Brain microvascular endothelial cell (primary cell): ENCODE data around the gene GOLGA8A.

Experiments
- DNase-seq: peaks from one replicate; pipeline ENCODE4 v3.0.0-alpha.2; 2020
- H3K27ac ChIP-seq: fragments of 250-450 bp; sonication (Bioruptor Pico); 2 replicates; pipeline ENCODE4 v1.5.1; 2020; ENCODE audit warnings: mild to moderate bottlenecking, moderate library complexity
- H3K27me3 ChIP-seq: fragments of 250-450 bp; sonication (Bioruptor Pico); replicated peaks from 2 replicates; pipeline ENCODE4 v1.5.1; 2020; ENCODE audit warnings: mild to moderate bottlenecking
- H3K36me3 ChIP-seq: fragments of 250-450 bp; sonication (Bioruptor Pico); replicated peaks from 2 replicates; pipeline ENCODE4 v1.5.1; 2020; ENCODE audit warnings: mild to moderate bottlenecking
- H3K4me3 ChIP-seq: 2 replicates; pipeline ENCODE4 v1.5.1; 2011; ENCODE audit warnings: low read depth, mild to moderate bottlenecking, control low read depth, low read length, moderate library complexity
- in situ Hi-C: cut with HindIII; loops from 2 replicates; pipeline ENCODE4 v1.10.0; 2017; ENCODE audit warnings: low sequenced_read_pairs, low pct_ligation_motif_present
- TF ChIP-seq, protein P1 (sequence below): IDR thresholded peaks from 2 replicates; pipeline ENCODE4 v1.5.1; 2011; ENCODE audit warnings: low read depth, mild to moderate bottlenecking, moderate library complexity, low read length, control low read depth, inconsistent platforms; ENCODE audit errors: missing control alignments

The GOLGA8A gene, protein sequence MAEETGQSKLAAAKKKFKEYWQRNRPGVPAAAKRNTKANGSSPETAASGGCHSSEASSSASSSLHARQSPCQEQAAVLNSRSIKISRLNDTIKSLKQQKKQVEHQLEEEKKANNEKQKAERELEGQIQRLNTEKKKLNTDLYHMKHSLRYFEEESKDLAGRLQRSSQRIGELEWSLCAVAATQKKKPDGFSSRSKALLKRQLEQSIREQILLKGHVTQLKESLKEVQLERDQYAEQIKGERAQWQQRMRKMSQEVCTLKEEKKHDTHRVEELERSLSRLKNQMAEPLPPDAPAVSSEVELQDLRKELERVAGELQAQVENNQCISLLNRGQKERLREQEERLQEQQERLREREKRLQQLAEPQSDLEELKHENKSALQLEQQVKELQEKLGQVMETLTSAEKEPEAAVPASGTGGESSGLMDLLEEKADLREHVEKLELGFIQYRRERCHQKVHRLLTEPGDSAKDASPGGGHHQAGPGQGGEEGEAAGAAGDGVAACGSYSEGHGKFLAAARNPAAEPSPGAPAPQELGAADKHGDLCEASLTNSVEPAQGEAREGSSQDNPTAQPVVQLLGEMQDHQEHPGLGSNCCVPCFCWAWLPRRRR

DNA sequence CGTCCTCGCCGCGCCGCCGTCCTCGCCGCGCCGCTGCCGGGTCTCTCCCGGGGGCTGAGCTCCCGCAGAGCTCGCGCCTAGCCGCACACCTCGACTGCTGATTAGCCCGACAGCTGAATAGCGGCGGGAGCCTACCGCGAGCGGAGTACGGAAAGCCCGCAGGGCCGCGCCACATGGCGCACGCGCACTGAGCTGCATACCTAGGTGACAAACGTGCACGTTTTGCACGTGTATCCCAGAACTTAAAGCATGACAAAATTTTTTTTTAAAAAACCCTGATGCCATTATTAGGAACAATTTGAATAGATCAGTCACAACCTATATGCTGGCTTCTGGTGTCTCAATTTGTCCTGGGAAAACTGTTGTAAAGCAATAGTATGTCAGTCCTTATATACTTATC lies at the start of gene GOLGA8A:
Gene GOLGA8A (minus strand): TSS at position 122 of the 400 bp plus-strand sequence. CDS start 48,117 bp downstream, outside the sequence.
- in situ Hi-C loops, result no loop called here
- DNase-seq, result peak; percentile 57
- TF ChIP-seq, protein P1, sequence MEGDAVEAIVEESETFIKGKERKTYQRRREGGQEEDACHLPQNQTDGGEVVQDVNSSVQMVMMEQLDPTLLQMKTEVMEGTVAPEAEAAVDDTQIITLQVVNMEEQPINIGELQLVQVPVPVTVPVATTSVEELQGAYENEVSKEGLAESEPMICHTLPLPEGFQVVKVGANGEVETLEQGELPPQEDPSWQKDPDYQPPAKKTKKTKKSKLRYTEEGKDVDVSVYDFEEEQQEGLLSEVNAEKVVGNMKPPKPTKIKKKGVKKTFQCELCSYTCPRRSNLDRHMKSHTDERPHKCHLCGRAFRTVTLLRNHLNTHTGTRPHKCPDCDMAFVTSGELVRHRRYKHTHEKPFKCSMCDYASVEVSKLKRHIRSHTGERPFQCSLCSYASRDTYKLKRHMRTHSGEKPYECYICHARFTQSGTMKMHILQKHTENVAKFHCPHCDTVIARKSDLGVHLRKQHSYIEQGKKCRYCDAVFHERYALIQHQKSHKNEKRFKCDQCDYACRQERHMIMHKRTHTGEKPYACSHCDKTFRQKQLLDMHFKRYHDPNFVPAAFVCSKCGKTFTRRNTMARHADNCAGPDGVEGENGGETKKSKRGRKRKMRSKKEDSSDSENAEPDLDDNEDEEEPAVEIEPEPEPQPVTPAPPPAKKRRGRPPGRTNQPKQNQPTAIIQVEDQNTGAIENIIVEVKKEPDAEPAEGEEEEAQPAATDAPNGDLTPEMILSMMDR, result no peak
- Histone ChIP-seq H3K27me3 (peaks cover 3% of the 10 kb centered on the region), H3K4me3 (peak within 1 kb of the TSS; percentile 55), H3K27ac (no peak within 1 kb of the TSS), H3K36me3 (no peaks in the 10 kb centered on the region)

DNA sequence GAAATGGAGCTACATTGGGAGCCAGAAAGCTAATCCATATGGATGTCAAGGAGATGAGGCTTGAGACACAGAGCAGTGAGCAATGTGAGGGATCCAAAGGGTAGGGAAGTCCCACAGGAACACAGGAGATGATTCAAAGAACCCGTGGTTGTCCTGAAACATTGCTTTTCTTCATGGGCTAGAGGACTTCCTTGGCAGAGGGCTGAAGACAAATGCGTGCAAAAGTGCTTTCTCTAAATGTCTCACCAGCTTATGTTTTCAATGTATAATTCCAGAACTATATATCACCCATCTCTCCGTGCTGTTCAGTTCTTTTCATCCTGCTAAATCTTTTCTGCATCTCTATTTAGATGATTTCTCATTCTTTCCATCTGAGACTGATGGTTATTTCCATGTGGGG lies 46.0 kb upstream of the GOLGA8A start:
- TF ChIP-seq, protein P1, result no peak
- peaks cover 4% of the 10 kb centered on the region for H3K27me3 ChIP-seq
- H3K36me3 ChIP-seq, result no peaks in the 10 kb centered on the region
- in situ Hi-C loops, result no loop called here
- no peak overlapping the region for H3K4me3 ChIP-seq
- no peak overlapping the region for H3K27ac ChIP-seq
- no peak for DNase-seq

DNA sequence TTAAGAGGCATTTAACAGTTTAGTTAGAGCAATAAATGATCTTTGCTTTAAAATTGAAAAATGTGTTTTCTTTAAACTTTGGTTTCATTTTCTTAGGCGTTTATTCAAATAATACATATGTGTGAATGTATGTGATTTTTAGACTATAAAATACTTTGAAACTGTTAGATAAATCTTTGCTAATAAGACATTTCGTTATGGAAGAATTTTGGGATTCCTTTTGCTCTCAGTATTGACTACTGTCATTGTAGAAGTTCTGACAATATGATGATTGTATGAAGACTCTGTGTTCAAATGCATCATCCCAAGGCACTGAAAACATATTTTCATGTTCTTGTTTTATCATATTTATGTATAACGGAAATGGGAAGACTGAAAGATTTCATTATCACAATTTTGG lies 43.8 kb upstream of the GOLGA8A start:
- Histone ChIP-seq H3K27me3 (peaks cover 4% of the 10 kb centered on the region), H3K4me3 (no peak overlapping the region), H3K27ac (no peak overlapping the region), H3K36me3 (no peaks in the 10 kb centered on the region)
- TF ChIP-seq, protein P1, result no peak
- in situ Hi-C loops, result no loop called here
- DNase-seq, result no peak

DNA sequence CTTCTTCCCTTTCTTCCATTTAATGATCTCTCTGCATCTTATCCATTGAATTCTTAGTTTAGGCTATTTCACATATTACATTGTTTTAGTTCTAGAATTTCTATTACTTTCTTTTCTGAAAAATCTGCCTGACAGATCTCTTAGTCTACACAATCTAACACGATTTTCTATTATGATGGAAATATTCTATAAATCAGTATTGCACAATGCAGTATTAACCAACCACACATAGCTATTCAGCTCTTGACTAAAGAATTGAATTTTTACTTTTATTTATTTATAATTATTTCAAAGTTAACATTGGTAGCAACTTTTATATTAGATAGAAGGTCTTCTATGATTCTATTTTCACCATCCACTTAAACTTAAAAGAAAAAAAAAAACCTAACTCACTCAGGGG lies 36.2 kb upstream of the GOLGA8A start:
- Histone ChIP-seq H3K27ac (no peak overlapping the region), H3K27me3 (no peaks in the 10 kb centered on the region), H3K4me3 (no peak overlapping the region), H3K36me3 (no peaks in the 10 kb centered on the region)
- DNase-seq, result no peak
- TF ChIP-seq, protein P1, result no peak
- in situ Hi-C loops, result no loop called here

DNA sequence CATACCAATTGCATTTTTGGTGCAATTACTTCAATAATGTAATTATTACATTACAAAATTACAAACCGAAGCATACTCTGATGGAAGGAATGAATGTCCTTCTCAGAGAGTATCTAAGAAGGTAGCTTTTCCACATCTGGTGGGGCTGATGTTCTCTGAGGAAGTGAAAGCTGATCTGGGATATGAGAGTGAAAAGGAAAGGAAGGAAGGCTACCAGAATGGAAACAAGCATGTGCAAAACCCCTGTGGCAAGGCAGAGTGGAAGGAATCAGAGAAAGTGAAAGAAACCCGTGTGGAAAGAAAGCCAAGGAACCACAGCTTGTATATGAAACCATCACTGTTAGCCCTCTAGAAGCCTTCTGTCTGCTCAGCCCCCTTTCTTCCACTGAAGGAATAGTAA lies 35.3 kb upstream of the GOLGA8A start:
- in situ Hi-C loops, result no loop called here
- H3K27me3 ChIP-seq, result no peaks in the 10 kb centered on the region
- DNase-seq, result no peak
- no peak overlapping the region for H3K27ac ChIP-seq
- H3K4me3 ChIP-seq, result no peak overlapping the region
- TF ChIP-seq, protein P1, result no peak
- H3K36me3 ChIP-seq, result no peaks in the 10 kb centered on the region
